ENCODE data around the gene PITPNM3.

PITPNM3 gene

GRCh38 chr17:6435968-6436367 lies 120.4 kb downstream of the PITPNM3 start:
- DNase-seq = peak; percentile 78

- DNase-seq = no peak
These were observed 121.3 kb downstream of the PITPNM3 start, which contains the start of gene AIPL1 for GRCh38 chr17:6435051-6435450. Gene AIPL1, minus strand, starts transcription at chr17:6435121. Its CDS starts 17 bp downstream, at chr17:6435104.

- DNase-seq = no peak
These were observed 125.6 kb downstream of the PITPNM3 start for GRCh38 chr17:6430769-6431168.

GRCh38 chr17:6429266-6429665 lies 127.1 kb downstream of the PITPNM3 start:
- no peak for DNase-seq

GRCh38 chr17:6428207-6428965 lies 128.0 kb downstream of the PITPNM3 start:
- DNase-seq = no peak

GRCh38 chr17:6427279-6427781 lies 129.0 kb downstream of the PITPNM3 start:
- DNase-seq = peak; percentile 68

- no peak for DNase-seq
These were observed 129.8 kb downstream of the PITPNM3 start for GRCh38 chr17:6426356-6427101.

GRCh38 chr17:6425407-6425806 lies 130.9 kb downstream of the PITPNM3 start:
- DNase-seq = no peak

- DNase-seq = no peak
These were observed 132.4 kb downstream of the PITPNM3 start for GRCh38 chr17:6423931-6424330.

- no peak for DNase-seq
These were observed 133.6 kb downstream of the PITPNM3 start for GRCh38 chr17:6422654-6423241.

GRCh38 chr17:6421700-6422604 lies 134.4 kb downstream of the PITPNM3 start:
- peak; percentile 88 for DNase-seq

- no peak for DNase-seq
These were observed 136.1 kb downstream of the PITPNM3 start for GRCh38 chr17:6420173-6420641.

- no peak for DNase-seq
These were observed 140.7 kb downstream of the PITPNM3 start for GRCh38 chr17:6415616-6416015.

- no peak for DNase-seq
These were observed 143.3 kb downstream of the PITPNM3 start for GRCh38 chr17:6413065-6413464.

GRCh38 chr17:6408735-6409134 lies 147.6 kb downstream of the PITPNM3 start:
- DNase-seq = no peak

- DNase-seq = no peak
These were observed 148.1 kb downstream of the PITPNM3 start for GRCh38 chr17:6408276-6408675.

- DNase-seq = no peak
These were observed 154.1 kb downstream of the PITPNM3 start for GRCh38 chr17:6402258-6402657.

Measured in activated CD8-positive, alpha-beta memory T cell treated with anti-CD3 and anti-CD28 coated beads for 24 hours (primary cell).